HG03521 (cell line): ENCODE data around the gene TRAM2.
A peak's percentile ranks its signal among the peaks of the same experiment; 100 is the strongest.

Experiments
- ATAC-seq: cut with Tn5 transposase; IDR thresholded peaks from one replicate; pipeline ENCODE4 v1.9.1; 2021; ENCODE audit warnings: mild to moderate bottlenecking, moderate library complexity; ENCODE audit not compliant: unreplicated experiment

TRAM2 gene

GRCh38 chr6:52571099-52571755, 5.6 kb downstream of the TRAM2 start:
- ATAC-seq, result no peak

- ATAC-seq, result no peak
Observed at GRCh38 chr6:52570291-52570700, 6.6 kb downstream of the TRAM2 start.

DNA sequence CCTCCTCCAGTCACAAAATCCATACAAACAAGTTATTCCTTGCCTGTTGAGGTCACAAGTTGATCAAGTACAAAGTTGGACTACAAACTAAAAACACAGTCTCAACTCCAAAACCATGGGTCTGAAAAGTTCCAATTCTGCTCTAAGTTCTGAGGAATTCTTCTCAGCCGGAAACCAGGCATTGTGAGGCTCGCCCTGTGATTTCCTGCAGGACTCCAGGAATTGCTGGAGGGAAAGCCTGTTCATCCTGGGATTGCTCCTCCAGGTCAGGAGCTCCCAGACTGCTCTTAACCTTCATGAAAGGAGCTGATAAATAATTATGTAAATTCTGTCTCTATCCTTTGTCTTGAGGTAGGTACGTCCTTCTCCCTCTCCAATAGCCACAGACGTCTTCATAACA, 8.5 kb downstream of the TRAM2 start:
- no peak for ATAC-seq

DNA sequence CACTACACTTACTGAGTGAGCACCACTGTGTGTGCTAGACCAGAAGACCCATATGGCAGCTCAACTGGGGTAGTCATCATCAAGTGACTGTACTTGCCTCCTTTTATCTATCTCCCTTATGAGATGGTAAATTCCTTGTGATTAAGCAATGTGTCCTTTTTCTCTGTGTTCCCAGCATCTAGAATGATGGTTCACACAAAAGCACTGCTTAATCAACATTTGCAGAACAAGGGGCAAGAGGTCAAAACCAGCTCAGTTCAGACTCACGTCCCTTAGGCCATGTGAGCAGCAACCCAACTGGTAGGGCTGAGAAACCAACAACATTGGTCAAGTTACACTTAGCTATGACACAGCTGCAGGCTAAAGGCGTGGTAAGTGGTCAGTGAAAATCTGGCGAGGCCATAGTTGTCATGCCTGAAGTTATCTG, 10.0 kb downstream of the TRAM2 start:
- ATAC-seq, result no peak

DNA sequence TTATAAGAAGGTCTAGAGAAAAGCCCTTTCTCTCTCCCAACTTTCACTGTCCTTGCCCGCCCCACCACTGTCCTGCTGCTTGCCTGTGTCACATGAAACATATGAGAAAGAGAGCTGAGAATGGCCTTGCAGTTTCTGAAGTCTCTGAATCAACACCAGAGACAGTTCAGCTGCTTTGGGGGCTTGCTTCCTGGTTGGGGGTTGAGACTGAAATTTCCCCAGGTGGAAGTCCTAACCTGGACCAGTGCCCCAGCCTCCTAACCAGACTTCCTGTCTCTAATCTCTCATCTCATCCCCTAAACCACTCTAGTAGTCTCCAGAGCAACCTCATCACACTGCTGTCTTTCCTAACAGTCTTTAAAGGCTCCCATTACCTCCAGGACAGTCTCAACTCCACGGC, 10.7 kb downstream of the TRAM2 start:
- no peak for ATAC-seq

DNA sequence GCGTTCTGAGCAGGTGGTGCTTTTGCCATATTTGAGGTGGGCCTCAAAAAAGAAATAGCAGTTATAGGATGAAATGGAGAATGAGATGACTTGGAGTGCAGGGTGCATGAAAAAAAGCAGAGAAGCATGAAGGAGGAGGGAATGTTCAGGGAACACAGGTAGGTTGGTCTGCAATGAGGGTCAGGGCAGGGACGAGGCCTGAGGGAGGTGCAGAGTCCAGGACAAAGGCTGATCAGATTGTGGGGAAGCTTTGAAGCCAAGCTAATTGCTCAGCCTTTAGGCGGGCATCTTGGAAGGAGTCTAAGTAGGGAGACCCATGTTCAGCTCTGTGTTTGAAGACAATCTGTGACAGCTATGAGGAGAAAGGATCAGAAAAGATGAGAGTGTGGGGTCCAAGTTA, 12.0 kb downstream of the TRAM2 start:
- no peak for ATAC-seq

GRCh38 chr6:52562911-52563310, 13.9 kb downstream of the TRAM2 start:
- no peak for ATAC-seq

- ATAC-seq, result no peak
Observed at GRCh38 chr6:52560462-52560861, 16.4 kb downstream of the TRAM2 start.

GRCh38 chr6:52558266-52559000, 18.4 kb downstream of the TRAM2 start:
- ATAC-seq, result no peak

DNA sequence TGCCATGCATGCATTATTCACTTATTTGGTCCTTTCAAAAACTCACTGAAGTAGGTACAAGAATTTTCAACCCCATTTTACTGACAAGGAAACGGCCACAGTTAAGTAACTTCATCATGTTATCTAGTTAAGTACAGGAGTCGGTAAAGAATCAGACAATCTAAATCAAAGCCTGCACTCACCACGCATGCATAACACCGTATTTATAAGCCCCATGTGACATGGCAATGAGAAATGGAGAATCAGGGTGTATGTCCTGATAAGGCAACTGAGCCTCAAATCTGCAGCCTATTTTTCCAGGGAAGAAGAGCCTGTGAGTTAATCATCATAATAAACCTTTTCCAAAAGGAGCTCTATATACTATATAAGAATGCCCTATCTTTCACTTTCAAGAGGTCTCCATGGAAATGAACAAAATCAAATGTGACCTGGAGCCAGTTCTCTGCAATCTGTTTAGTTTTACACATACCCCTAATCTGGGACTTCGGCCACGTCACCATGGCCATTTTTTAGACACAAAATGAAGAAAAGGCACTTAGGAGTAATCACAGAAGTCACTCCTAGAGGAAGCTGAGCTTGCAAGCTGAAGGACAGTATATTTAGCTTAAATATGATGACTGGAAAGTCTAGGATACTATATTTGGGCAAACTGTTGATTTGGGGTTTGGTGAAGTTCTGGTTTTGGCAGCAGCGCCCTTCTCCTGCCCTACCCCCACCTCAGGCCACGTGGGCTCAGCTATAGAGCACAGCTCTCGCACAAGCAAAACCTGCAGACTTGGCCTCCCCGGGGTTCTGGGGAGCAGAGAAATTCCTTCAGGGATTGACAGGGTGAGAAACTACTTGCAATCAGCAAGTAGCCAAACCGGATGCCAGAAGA, 19.2 kb downstream of the TRAM2 start:
- ATAC-seq, result no peak

- ATAC-seq, result no peak
Observed at GRCh38 chr6:52555518-52556233, 21.2 kb downstream of the TRAM2 start.

- no peak for ATAC-seq
Observed at GRCh38 chr6:52554684-52555280, 22.1 kb downstream of the TRAM2 start.

GRCh38 chr6:52553719-52554118, 23.1 kb downstream of the TRAM2 start:
- ATAC-seq, result no peak

DNA sequence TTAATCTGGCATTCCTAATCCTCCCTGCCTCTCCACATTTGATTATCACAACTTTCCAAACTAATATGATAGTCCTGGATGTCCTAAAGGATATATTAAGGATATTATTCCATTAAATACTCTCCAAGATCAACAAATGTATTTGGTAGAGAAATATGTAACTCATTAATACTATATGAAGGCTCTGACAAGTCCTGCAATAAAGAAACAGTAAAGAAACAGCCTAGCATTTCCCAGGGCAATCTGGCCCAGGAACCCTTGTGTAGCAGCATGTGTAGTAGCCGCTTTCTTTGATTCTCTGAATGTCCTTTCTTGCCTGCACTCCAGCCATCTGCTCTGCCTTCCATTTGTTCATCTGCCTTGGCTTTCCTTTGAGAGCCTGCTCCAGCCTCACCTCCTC, 23.7 kb downstream of the TRAM2 start:
- ATAC-seq, result no peak

GRCh38 chr6:52552278-52552643, 24.6 kb downstream of the TRAM2 start:
- peak; percentile 79 for ATAC-seq

- no peak for ATAC-seq
Observed at GRCh38 chr6:52551483-52552277, 25.2 kb downstream of the TRAM2 start.

DNA sequence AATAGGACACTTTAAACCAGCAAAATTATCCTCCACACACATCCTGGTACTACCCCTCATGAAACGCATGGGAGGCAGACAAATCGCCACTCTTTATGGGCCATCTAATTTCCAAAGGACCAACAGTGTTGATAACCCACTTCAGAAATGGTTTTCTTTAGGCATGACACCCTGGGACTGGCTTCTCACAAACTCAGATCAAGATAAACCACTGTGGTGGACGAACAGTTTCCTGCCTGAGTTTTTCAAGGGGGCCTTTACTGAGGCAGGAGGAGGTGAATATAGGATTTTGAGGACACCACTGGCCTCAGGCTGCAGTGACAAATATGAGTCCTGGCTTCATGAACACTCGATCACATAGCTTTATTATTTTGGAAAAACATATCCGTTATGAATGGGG, 26.0 kb downstream of the TRAM2 start:
- no peak for ATAC-seq

- ATAC-seq, result no peak
Observed at GRCh38 chr6:52550014-52550575, 26.8 kb downstream of the TRAM2 start.

- no peak for ATAC-seq
Observed at GRCh38 chr6:52549428-52549827, 27.4 kb downstream of the TRAM2 start.

GRCh38 chr6:52548999-52549398, 27.9 kb downstream of the TRAM2 start:
- ATAC-seq, result no peak
